Activated T-cell treated with anti-CD3 and anti-CD28 coated beads, Interleukin-2, amount 50 U/mL, for 72 hours (primary cell): Measurements from ENCODE around the gene PRKACA. TPM values are rescaled to one million over a fixed set of nuclear protein-coding genes. Genes with fewer than 3 reads are reported as not detected.
A peak's percentile ranks its signal among the peaks of the same experiment; 100 is the strongest.
"Not testable (repeated sequence)": the region's sequence is repeated elsewhere in the genome, so short reads cannot be mapped to it uniquely, and the experiment has no call there.

ENCODE experiments used
- ATAC-seq, 2 donors: fragments of 150-1000 bp; cut with Tn5 transposase; replicated peaks in 1 of 2; 2 replicates each; pipeline ENCODE4 v1.10.0; 2021; ENCODE audit warnings: moderate library complexity in 2 of 2, mild to moderate bottlenecking in 1 of 2
- DNase-seq, 2 donors: peaks; one replicate each; pipeline ENCODE4 v3.0.0; 2021 to 2022; ENCODE audit warnings: mixed read lengths in 1 of 2
- H3K27ac Mint-ChIP-seq: one replicate; pipeline ENCODE4 v1.8.0; 2022; ENCODE audit warnings: mild to moderate bottlenecking, moderate library complexity, mixed read lengths
- H3K27me3 Mint-ChIP-seq: one replicate; pipeline ENCODE4 v1.8.0; 2022; ENCODE audit warnings: low read depth, mixed read lengths
- H3K36me3 Mint-ChIP-seq, 2 donors: one replicate each; pipeline ENCODE4 v1.8.0; 2022; ENCODE audit warnings: mixed read lengths in 2 of 2, mild to moderate bottlenecking in 1 of 2; ENCODE audit not compliant: insufficient read depth in 2 of 2
- H3K4me1 Mint-ChIP-seq: one replicate; pipeline ENCODE4 v1.8.0; 2022; ENCODE audit warnings: low read depth, mixed read lengths
- H3K4me3 Mint-ChIP-seq, 2 donors: one replicate each; pipeline ENCODE4 v1.8.0; 2022; ENCODE audit warnings: mild to moderate bottlenecking in 2 of 2, mixed read lengths in 2 of 2, moderate library complexity in 2 of 2
- H3K9me3 Mint-ChIP-seq, 2 donors: one replicate each; pipeline ENCODE4 v1.8.0; 2022; ENCODE audit warnings: mixed read lengths in 2 of 2
- total RNA-seq, 2 donors: library from RNA; stranded (reverse); gene quantifications; one replicate each; pipeline ENCODE4 v1.2.3, GENCODE V29; 2022

Gene PRKACA
- total RNA-seq, 2 donors from 2014 or later, result 67.7 to 75.0 TPM

GRCh38 chr19:14156122-14156521 is 38.6 kb upstream of the PRKACA start:
- ATAC-seq, result no peak
- H3K9me3 Mint-ChIP-seq, result no peaks in the 10 kb centered on the region
- no peaks in the 10 kb centered on the region for H3K36me3 Mint-ChIP-seq
- no peaks in the 10 kb centered on the region for H3K27me3 Mint-ChIP-seq
- no peaks in the 10 kb centered on the region for H3K4me1 Mint-ChIP-seq
- DNase-seq, result no peak
- no peak overlapping the region for H3K27ac Mint-ChIP-seq
- no peak overlapping the region for H3K4me3 Mint-ChIP-seq

GRCh38 chr19:14155371-14155770 is 37.8 kb upstream of the PRKACA start:
- Mint-ChIP-seq H3K27me3 (no peaks in the 10 kb centered on the region), H3K4me3 (no peak overlapping the region), H3K9me3 (no peaks in the 10 kb centered on the region), H3K36me3 (no peaks in the 10 kb centered on the region), H3K27ac (no peak overlapping the region), H3K4me1 (no peaks in the 10 kb centered on the region)
- no peak for DNase-seq
- no peak for ATAC-seq

DNA sequence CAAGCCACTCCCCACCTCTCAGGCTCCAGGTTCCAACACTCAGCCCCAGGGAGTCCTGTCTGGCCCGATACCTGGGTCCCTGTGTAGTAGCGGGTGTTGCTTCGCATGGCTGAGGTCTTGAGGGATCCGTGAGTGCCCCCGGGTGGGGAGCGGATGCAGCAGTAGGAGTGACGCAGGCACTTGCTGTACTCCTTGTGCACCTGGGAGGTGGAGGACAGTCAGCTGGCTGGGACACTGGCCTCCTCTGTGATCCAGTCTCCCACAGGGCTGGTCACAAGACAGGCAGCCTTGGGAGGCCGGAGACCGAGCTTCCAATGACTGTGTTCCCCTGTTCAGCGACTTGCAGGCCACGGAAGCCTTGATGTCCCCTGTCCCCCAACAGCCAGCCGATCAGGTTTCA is 35.2 kb upstream of the PRKACA start:
- Mint-ChIP-seq H3K4me3 (no peak overlapping the region), H3K4me1 (peaks cover 26% of the 10 kb centered on the region), H3K27me3 (no peaks in the 10 kb centered on the region), H3K27ac (no peak overlapping the region), H3K36me3 (no peaks in the 10 kb centered on the region), H3K9me3 (no peaks in the 10 kb centered on the region)
- ATAC-seq, result no peak
- no peak for DNase-seq

- no peak for ATAC-seq
- H3K4me1 Mint-ChIP-seq, result peaks cover 31% of the 10 kb centered on the region
- no peak for DNase-seq
- H3K27me3 Mint-ChIP-seq, result no peaks in the 10 kb centered on the region
- peak overlapping the region in 1 of 2 donors; percentile 32 for H3K4me3 Mint-ChIP-seq
- no peaks in the 10 kb centered on the region for H3K36me3 Mint-ChIP-seq
- no peaks in the 10 kb centered on the region for H3K9me3 Mint-ChIP-seq
- no peak overlapping the region for H3K27ac Mint-ChIP-seq
Observed at GRCh38 chr19:14150770-14151661, 33.5 kb upstream of the PRKACA start.

DNA sequence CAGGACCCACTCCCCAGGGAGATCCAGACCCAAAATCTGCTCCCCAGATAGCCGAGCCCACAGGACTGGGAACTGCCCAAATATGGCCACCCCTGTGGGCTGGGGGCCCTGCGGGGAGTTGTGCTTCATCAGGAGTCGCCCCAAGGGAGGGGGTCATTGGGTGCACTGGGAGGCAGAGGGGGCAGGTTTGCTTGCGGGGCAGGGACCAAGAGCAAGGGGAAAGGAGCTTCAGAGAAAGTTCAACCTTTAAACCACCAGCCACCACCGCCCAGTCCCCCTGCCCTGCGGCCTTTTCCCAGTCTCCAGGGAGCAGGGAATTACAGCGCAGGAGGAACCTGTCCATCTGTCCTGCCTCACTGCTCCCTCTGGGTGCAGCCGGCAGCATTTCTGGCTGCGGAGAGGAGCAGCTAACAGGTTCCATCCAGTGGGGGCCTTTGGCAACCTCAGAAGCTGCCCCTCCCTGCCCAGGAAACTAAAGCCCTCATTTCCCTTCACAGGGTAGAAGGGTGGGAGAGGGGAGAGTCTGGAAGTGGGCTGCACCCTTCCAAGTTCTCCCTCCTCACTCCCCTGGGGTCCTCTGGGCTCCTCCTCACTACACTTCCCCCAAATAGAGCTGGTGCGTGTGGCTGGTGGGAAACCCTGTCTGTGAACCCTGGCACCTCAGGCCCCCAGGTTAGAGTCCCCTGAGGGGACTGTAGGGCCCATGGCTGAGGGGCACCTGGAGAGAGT is 32.6 kb upstream of the PRKACA start:
- H3K9me3 Mint-ChIP-seq, result no peaks in the 10 kb centered on the region
- peak in 1 of 2 donors; percentile 30 for ATAC-seq
- DNase-seq, result peak in 1 of 2 donors; percentile 33
- peak overlapping the region; percentile 89 to 91 for H3K4me3 Mint-ChIP-seq
- H3K4me1 Mint-ChIP-seq, result peaks cover 35% of the 10 kb centered on the region
- H3K36me3 Mint-ChIP-seq, result no peaks in the 10 kb centered on the region
- H3K27ac Mint-ChIP-seq, result peak overlapping the region; percentile 94
- no peaks in the 10 kb centered on the region for H3K27me3 Mint-ChIP-seq

GRCh38 chr19:14149509-14149994 is 32.0 kb upstream of the PRKACA start:
- peaks cover 37% of the 10 kb centered on the region for H3K4me1 Mint-ChIP-seq
- H3K4me3 Mint-ChIP-seq, result peak overlapping the region; percentile 89 to 91
- H3K9me3 Mint-ChIP-seq, result no peaks in the 10 kb centered on the region
- no peaks in the 10 kb centered on the region for H3K36me3 Mint-ChIP-seq
- DNase-seq (peak; percentile 40 to 53), ATAC-seq (peak; percentile 74 to 81)
- no peaks in the 10 kb centered on the region for H3K27me3 Mint-ChIP-seq
- H3K27ac Mint-ChIP-seq, result peak overlapping the region; percentile 94

DNA sequence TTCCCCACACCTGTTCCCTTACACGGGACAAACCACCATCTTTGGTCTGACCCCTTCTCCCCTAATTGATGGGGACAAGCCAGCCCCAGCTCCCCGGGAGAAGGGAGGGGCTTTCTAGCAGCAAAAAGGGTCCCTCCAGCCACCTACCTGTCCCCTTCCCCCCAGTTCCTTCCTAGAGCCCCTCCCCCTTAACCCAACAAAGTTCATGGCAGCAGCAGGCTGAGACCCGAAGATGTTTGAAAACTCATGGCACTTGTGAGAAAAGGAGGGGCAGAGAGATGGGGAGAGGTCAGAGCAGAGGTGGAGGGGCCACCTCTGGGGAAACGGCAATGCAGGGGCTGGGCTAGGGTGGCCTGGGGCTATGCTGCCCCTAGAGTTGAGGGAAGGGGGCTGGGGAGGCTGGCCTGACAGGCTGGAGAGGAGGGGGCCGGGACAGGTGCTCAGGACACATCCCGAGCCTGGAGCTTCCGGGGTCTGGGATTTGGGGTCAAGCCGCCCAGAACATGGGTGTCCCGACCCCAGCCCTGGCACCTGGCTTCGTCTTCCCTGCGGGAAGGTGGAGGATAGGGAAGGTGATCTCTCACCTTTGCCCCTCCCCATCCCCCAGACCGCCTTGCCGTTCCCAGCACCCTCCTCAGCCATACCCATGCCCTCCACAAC is 31.3 kb upstream of the PRKACA start:
- H3K27me3 Mint-ChIP-seq, result no peaks in the 10 kb centered on the region
- no peak for ATAC-seq
- H3K36me3 Mint-ChIP-seq, result no peaks in the 10 kb centered on the region
- H3K27ac Mint-ChIP-seq, result peak overlapping the region; percentile 94
- peaks cover 37% of the 10 kb centered on the region for H3K4me1 Mint-ChIP-seq
- DNase-seq, result no peak
- no peaks in the 10 kb centered on the region for H3K9me3 Mint-ChIP-seq
- H3K4me3 Mint-ChIP-seq, result peak overlapping the region; percentile 89 to 91

- H3K27ac Mint-ChIP-seq, result peak overlapping the region; percentile 33
- H3K4me1 Mint-ChIP-seq, result peaks cover 37% of the 10 kb centered on the region
- no peaks in the 10 kb centered on the region for H3K36me3 Mint-ChIP-seq
- no peaks in the 10 kb centered on the region for H3K9me3 Mint-ChIP-seq
- peak overlapping the region; percentile 65 to 91 for H3K4me3 Mint-ChIP-seq
- H3K27me3 Mint-ChIP-seq, result no peaks in the 10 kb centered on the region
- peak; percentile 67 to 75 for DNase-seq
- ATAC-seq, result peak; percentile 71 to 75
Observed at GRCh38 chr19:14147797-14148605, 30.4 kb upstream of the PRKACA start.

- H3K27ac Mint-ChIP-seq, result no peak overlapping the region
- ATAC-seq (no peak), DNase-seq (no peak)
- H3K9me3 Mint-ChIP-seq, result no peaks in the 10 kb centered on the region
- H3K4me3 Mint-ChIP-seq, result no peak overlapping the region
- H3K27me3 Mint-ChIP-seq, result no peaks in the 10 kb centered on the region
- peaks cover 44% of the 10 kb centered on the region for H3K4me1 Mint-ChIP-seq
- no peaks in the 10 kb centered on the region for H3K36me3 Mint-ChIP-seq
Observed at GRCh38 chr19:14146789-14147216, 29.2 kb upstream of the PRKACA start.

DNA sequence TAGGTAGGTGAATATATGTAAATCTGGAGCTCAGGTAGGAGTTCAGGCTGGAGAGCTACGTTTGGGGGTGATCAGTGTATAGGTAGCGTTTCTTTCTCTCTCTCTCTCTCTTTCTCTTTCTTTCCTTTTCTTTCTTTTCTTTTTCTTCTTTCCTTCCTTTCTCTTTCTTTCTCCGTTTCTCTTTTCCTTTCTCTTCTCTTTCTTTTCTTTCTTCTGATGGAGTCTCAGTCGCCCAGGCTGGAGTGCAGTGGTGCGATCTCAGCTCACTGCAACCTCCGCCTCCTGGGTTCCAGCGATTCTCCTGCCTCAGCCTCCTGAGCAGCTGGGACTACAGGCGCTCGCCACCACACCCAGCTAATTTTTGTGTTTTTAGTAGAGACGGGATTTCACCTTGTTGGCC is 28.6 kb upstream of the PRKACA start:
- not testable (repeated sequence) for H3K4me3 Mint-ChIP-seq, H3K9me3 Mint-ChIP-seq, DNase-seq, H3K27me3 Mint-ChIP-seq, H3K36me3 Mint-ChIP-seq, ATAC-seq, H3K27ac Mint-ChIP-seq
- H3K4me1 Mint-ChIP-seq, result peaks cover 47% of the 10 kb centered on the region

- no peak for DNase-seq
- peaks cover 47% of the 10 kb centered on the region for H3K4me1 Mint-ChIP-seq
- no peaks in the 10 kb centered on the region for H3K27me3 Mint-ChIP-seq
- no peak overlapping the region for H3K4me3 Mint-ChIP-seq
- ATAC-seq, result no peak
- no peak overlapping the region for H3K27ac Mint-ChIP-seq
- no peaks in the 10 kb centered on the region for H3K9me3 Mint-ChIP-seq
- H3K36me3 Mint-ChIP-seq, result no peaks in the 10 kb centered on the region
Observed at GRCh38 chr19:14145381-14145780, 27.8 kb upstream of the PRKACA start.
